Medulla oblongata (tissue), 1 donor: ENCODE measurements around the gene CACNA1D.

Experiments used
- DNase-seq: peaks from one replicate; pipeline ENCODE4 v3.0.0-alpha.2; 2015; ENCODE audit errors: extremely low spot score

The CACNA1D gene

DNA sequence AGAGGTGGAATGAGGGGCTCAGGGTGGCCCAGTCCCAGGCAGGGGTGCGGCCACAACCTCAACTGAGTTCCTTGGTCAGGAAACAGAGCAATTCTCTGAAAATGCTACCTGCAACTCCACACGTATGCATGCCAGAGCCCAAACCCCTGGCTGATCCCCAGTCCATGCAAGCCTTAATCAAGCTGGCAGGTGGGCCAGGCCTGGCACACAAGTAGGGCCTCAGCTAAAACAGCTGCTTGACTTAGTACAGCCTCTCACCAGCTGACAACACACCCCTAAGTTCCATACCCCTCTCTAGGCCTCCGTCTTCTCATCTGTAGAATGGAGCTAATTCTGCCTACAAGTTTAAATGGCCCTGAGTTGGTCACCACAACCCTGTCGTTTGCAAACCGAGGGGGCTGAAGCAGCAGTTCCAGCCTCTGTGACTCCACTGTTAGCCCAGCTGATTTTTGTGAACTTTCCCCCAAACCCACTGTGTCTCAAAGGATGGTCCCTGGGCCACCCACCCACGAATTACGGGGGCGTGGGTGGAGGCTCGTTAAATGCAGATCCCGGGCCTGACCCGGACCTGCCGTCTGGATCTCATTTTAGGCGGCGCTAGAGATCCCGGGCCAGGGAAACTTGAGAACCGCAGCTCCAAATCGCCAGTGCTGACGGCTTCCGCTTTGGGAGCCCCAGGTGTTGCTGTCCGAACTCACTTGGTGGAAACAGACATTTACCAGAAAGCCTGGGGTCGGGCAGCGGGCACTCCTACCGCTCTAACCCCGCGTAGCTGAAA, 350.9 kb downstream of the CACNA1D start:
- peak; percentile 65 for DNase-seq

DNA sequence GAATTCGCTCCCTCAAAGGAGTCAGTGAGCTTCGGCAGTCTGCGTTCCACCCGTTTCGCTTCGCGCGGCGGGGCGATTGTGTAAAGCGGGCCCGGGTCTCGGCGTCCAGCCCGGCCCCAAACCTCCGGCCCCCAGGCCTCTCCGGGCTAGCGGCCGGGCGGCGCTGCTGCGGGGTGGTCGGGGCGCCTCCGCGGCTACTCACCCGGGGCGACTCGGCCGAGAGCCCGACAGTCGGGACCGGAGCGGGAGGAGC, 351.4 kb downstream of the CACNA1D start:
- no peak for DNase-seq

DNA sequence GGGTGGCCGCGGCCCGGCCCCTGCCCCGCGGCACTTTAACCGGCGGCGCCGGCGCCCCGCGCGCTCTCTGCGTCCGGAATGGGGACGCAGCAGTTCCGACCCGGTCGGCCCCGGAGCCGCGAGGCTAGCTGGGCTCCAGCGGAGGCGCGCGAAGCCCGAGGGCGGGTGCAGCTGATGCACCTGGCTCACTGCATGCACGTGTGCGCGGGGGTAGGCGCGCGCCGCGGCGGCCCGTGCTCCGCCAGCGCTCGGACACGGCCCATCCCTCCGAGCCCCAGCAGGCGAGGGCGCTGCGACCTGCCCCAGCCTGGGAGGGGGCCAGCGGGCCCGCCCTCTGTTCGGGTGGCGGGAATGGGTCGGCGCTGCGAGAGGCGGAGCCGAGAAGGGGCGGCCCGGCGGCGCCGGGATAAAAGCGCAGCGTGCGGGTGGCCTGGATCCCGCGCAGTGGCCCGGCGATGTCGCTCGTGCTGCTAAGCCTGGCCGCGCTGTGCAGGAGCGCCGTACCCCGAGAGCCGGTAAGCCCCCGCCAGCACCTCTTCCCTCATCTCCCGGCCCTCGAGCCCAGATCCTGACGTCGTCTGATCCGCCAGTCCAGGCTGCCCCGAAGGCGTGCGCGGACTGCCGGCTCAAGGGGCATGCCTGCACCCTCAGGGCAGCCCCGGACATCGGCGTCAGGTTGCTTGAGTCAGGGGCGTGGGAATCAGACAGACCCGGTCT, 351.9 kb downstream of the CACNA1D start, which contains the start of the genes CHDH and IL17RB:
Gene CHDH, minus strand, starts transcription at position 286 of the 717 bp plus-strand sequence. CDS start 22,411 bp downstream, outside the sequence.
Gene IL17RB, plus strand, starts transcription at position 435 of the 717 bp plus-strand sequence. Its CDS starts 21 bp downstream, at position 456.
- DNase-seq, result peak; percentile 75

DNA sequence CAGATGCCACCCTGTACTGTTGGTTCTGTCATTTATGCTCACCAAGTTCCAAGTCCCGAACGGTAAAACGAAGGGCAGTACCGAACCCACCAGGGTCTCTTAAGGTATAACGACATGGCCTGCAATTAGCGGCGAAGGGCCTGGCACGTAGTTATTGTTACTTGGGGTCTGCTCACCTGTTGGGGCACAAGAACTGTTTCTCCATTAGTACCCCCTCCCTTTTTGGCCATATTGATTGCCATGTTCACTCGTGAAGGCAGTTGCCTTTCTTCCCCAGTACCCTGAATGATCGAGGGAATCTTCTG, 352.4 kb downstream of the CACNA1D start:
- no peak for DNase-seq

DNA sequence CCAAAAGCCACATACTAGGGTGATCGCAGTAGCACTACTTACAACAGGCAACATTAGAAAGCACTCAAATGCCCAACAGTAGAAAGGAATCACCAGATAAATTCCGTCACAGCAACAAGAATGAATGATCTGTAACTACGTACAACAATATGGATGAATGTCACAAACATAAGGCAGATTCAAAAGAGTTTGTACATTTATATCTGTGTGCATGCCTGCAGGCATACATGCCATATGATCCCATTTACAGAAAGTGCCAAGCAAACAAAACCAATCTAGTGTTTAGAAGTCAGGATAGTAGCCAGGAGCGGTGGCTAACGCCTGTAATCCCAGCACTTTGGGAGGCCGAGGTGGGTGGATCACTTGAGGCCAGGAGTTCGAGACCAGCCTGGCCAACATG, 355.5 kb downstream of the CACNA1D start:
- DNase-seq, result no peak

DNA sequence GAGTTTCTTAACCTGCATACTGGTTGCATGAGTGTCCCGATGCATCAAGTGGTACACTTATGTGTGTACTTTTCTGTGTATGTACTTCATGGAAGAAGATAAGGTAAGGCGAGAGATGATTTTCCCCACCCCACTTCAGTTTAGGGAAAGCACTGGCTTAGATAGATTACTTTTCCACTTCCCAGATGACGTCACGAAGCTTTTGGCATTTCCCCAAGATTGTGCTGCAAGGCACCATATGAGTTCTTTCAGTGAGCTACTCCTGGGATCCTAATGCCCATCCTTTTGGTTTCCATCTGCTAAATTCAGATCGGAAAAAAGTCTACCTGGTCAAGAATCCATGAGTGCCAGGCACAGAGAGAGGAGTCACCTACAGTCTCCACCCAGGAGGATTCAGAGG, 356.5 kb downstream of the CACNA1D start:
- no peak for DNase-seq

DNA sequence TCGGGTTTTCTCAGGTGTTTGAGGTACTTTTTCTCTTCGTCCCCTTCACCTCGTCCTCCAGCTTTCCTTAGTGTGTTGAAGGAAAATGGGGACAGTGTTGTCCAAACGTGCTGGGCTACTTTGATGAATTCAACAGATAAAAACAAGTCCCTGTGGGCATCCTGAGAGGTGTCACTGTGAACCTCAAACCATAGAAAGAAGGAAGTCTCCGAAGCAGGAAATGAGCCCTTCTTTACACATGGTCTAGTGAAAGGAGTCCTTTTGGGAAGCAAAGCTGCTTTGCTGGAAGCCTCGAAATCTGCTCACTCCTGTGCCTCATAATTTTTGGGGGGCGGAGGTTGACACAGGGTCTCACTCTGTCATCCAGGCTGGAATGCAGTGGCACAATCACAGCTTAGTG, 362.6 kb downstream of the CACNA1D start:
- DNase-seq, result no peak

DNA sequence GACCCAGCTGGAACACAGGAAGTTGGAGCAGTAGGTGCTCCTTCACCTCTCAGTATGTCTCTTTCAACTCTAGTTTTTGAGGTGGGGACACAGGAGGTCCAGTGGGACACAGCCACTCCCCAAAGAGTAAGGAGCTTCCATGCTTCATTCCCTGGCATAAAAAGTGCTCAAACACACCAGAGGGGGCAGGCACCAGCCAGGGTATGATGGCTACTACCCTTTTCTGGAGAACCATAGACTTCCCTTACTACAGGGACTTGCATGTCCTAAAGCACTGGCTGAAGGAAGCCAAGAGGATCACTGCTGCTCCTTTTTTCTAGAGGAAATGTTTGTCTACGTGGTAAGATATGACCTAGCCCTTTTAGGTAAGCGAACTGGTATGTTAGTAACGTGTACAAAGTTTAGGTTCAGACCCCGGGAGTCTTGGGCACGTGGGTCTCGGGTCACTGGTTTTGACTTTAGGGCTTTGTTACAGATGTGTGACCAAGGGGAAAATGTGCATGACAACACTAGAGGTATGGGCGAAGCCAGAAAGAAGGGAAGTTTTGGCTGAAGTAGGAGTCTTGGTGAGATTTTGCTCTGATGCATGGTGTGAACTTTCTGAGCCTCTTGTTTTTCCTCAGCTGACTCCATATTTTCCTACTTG, 363.8 kb downstream of the CACNA1D start:
- no peak for DNase-seq

DNA sequence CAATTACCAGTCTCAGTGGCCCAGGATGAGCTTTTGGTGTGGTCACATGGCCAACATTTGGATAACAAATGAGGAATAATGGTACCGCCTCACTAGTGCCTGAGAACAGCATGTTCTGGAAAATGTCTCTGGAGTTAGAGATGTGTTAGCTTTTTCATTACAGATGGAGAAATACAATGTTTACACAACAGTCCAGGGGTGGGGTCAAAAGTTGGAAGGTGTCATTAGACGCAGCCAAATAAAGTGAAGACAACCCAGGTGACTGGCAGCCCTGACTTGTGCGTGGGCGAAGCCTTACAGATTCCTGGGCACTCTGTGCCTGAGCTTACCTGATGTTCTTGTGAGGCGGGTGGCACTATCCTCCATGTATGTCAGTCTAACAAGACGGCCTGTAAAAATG, 364.8 kb downstream of the CACNA1D start:
- no peak for DNase-seq

DNA sequence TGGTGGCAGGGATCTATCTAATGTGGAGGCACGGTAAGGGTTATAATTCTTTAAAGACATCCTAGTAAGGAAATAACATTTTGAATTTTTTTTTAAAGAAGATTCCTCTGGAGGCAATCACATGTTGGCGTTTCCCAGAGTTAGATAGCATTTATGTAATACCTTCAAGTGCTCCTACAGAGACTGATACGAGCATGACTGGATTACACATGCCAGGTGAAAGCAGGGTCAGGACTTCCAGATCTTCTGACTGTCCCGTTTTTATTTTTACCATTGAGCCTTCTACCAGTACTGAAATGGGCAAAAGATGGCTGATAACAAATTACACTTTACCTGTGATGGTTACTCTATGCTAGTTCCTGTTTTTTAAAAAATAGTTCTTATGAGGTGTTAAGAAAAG, 365.8 kb downstream of the CACNA1D start:
- no peak for DNase-seq

DNA sequence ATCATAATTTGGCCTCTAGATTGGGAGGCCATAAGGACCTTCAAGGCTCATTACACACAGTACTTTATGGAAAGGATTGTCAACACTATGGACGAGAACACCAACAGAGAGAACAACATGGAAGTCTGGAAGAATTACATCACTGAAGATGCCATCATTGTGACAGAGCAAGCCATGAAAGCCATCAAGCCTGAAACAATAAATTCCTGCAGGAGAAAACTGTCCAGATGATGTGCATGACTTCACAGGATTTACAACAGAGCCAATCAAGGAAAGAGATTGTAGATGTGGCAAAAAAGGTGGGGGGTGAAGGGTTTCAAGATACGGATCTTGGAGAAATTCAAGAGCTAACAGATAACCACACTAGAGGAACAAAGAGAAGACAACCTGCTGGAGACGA, 367.8 kb downstream of the CACNA1D start:
- DNase-seq, result no peak

DNA sequence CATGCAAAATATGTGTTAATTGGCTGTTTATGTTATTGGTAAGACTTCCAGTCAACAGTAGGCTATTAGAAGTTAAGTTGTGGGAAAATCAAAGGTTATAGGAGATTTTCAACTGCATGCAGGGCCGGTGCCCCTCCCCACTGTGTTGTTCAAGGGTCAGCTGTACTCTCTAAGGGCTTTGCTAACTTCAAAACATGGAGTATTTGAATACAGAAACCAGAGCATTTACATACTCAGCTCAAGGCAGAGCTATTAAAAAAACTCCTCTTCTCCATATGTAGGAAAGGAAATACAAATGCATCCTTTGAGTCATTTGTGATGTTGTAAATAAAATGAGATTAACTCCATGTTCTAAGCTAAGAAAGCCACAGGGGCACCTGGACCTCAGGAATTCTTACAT, 368.7 kb downstream of the CACNA1D start:
- no peak for DNase-seq
